DOHH2 (cell line): Measurements from ENCODE around the gene INSRR.

ENCODE experiments used
- H3F3A ChIP-seq: fragments of 200-600 bp; sonication (generic), shearing (Covaris generic); 2 replicates; pipeline ENCODE4 v1.6.0; 2016; ENCODE audit warnings: antibody characterized with exemption, mild to moderate bottlenecking; ENCODE audit not compliant: control insufficient read depth, insufficient read depth
- H3K27ac ChIP-seq: fragments of 200-600 bp; sonication (generic); 2 replicates; pipeline ENCODE4 v1.5.1; 2014; ENCODE audit warnings: low read depth, mild to moderate bottlenecking, low read length, moderate library complexity
- H3K27me3 ChIP-seq: fragments of 200-600 bp; sonication (generic); 2 replicates; pipeline ENCODE4 v1.6.1; 2014; ENCODE audit warnings: mild to moderate bottlenecking, low read length, mixed read lengths; ENCODE audit not compliant: control insufficient read depth
- H3K36me3 ChIP-seq: fragments of 200-600 bp; sonication (generic); 2 replicates; pipeline ENCODE4 v1.6.1; 2014; ENCODE audit warnings: mild to moderate bottlenecking, low read length, moderate library complexity, mixed read lengths; ENCODE audit not compliant: control insufficient read depth
- H3K4me1 ChIP-seq: fragments of 200-600 bp; sonication (generic); 2 replicates; pipeline ENCODE4 v1.6.1; 2014; ENCODE audit warnings: mild to moderate bottlenecking, low read length, mixed read lengths; ENCODE audit not compliant: control insufficient read depth
- H3K4me2 ChIP-seq: fragments of 200-600 bp; sonication (generic); 2 replicates; pipeline ENCODE4 v1.6.0; 2014; ENCODE audit warnings: mild to moderate bottlenecking, low read length, moderate library complexity
- H3K4me3 ChIP-seq: fragments of 200-600 bp; sonication (generic); 2 replicates; pipeline ENCODE4 v1.5.1; 2014; ENCODE audit warnings: mild to moderate bottlenecking, low read length, mixed read lengths
- H3K79me2 ChIP-seq: fragments of 200-600 bp; sonication (generic); 2 replicates; pipeline ENCODE4 v1.6.1; 2014; ENCODE audit warnings: mild to moderate bottlenecking, low read length, mixed read lengths; ENCODE audit not compliant: control insufficient read depth
- H3K9me2 ChIP-seq: fragments of 200-600 bp; sonication (generic); replicated peaks from 2 replicates; pipeline ENCODE4 v1.6.1; 2014; ENCODE audit warnings: mild to moderate bottlenecking, low read length, mixed read lengths; ENCODE audit not compliant: control insufficient read depth
- H3K9me3 ChIP-seq: fragments of 200-600 bp; sonication (generic); 2 replicates; pipeline ENCODE4 v1.6.1; 2014; ENCODE audit warnings: antibody characterized with exemption, low read length, mixed read lengths; ENCODE audit not compliant: control insufficient read depth, insufficient read depth
- H4K20me1 ChIP-seq: fragments of 200-600 bp; sonication (generic); 2 replicates; pipeline ENCODE4 v1.6.0; 2014; ENCODE audit warnings: low read depth, mild to moderate bottlenecking, antibody characterized with exemption, low read length, moderate library complexity; ENCODE audit not compliant: control insufficient read depth, insufficient read depth
- EZH2phosphoT487 ChIP-seq: fragments of 200-600 bp; sonication (generic); IDR thresholded peaks from 2 replicates; pipeline ENCODE4 v1.6.1; 2017; ENCODE audit warnings: borderline replicate concordance, mild to moderate bottlenecking, antibody characterized with exemption, low read length, moderate library complexity, mixed read lengths
- TF ChIP-seq, protein P1 (sequence below): fragments of 200-600 bp; sonication (generic); IDR thresholded peaks from one replicate; pipeline ENCODE4 v1.5.1; 2014; ENCODE audit warnings: antibody characterized with exemption, mild to moderate bottlenecking, low read depth, low read length; ENCODE audit not compliant: poor library complexity, severe bottlenecking

Gene INSRR

DNA sequence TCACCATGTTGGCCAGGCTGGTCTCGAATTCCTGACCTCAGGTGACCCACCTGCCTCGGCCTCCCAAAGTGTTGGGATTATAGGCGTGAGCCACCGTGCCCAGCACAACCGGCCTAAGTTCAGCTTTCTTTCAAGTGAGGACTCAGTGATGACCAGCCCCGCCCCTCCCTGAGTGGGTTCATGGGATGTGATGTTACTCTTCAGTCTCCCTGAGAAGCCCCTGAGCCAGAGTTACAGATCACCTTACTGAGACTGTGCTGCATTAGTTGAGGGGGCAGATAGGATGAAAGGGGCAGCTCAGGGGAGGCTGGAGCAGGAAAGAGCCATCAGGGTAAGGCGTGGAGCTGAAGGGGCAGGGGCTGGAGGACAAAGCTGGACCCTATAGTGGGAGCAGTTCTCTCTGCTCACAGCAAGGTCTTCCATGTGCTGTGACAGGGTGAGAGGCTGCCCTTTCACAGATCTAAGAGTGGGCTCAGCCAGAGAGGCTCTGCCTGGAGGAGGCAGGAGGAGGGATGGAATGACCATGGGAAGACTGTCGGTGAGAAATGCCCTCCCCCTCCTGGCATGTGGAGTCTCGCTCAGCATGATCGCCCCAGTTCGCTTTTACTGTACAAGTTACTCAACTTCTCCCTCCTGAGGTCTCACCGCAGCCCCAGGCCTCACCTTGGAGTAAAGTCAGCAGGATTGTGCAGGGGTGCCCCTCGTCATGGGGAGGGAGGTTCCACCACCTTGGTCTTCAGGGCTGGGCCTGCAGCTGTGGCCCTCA is 55.6 kb downstream of the INSRR start:
- Histone ChIP-seq H3K27ac (no peak overlapping the region), H3F3A (no peaks in the 10 kb centered on the region)

DNA sequence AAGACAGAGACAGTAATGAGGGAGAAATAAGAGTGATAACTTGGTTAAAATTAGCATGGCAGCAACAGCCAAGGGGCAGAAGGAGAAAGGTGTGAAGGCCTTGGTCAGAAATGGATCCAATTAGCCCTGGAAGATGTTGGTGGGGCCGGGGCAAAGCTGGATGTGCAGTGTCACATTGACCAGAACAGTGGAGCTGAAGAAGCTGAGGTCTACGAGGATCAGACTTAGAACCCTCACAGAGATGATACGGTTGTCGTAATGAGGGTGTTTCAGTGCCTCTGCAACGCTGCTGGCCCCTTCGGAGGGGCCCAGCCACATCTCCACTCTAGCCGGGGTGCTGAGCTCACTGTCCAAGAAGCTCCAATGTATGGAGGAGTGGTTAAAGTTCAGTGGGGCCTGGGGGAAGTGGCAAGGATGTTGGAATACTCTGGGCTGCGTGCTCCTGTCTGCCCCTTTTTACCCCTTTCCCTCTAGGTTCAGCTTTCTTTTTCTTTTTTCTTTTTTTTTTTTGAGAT is 56.4 kb downstream of the INSRR start:
- H3K27ac ChIP-seq: no peak overlapping the region
- no peak overlapping the region for H3K4me2 ChIP-seq
- H3K4me3 ChIP-seq: no peak overlapping the region
- TF ChIP-seq EZH2phosphoT487: no peak
- TF ChIP-seq, protein P1, sequence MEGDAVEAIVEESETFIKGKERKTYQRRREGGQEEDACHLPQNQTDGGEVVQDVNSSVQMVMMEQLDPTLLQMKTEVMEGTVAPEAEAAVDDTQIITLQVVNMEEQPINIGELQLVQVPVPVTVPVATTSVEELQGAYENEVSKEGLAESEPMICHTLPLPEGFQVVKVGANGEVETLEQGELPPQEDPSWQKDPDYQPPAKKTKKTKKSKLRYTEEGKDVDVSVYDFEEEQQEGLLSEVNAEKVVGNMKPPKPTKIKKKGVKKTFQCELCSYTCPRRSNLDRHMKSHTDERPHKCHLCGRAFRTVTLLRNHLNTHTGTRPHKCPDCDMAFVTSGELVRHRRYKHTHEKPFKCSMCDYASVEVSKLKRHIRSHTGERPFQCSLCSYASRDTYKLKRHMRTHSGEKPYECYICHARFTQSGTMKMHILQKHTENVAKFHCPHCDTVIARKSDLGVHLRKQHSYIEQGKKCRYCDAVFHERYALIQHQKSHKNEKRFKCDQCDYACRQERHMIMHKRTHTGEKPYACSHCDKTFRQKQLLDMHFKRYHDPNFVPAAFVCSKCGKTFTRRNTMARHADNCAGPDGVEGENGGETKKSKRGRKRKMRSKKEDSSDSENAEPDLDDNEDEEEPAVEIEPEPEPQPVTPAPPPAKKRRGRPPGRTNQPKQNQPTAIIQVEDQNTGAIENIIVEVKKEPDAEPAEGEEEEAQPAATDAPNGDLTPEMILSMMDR: no peak
- H3K9me2 ChIP-seq: no peaks in the 10 kb centered on the region
- H3K36me3 ChIP-seq: peaks cover 39% of the 10 kb centered on the region
- H3K4me1 ChIP-seq: peaks cover 10% of the 10 kb centered on the region
- no peaks in the 10 kb centered on the region for H4K20me1 ChIP-seq
- H3F3A ChIP-seq: no peaks in the 10 kb centered on the region
- H3K79me2 ChIP-seq: no peaks in the 10 kb centered on the region
- no peaks in the 10 kb centered on the region for H3K9me3 ChIP-seq
- no peaks in the 10 kb centered on the region for H3K27me3 ChIP-seq

More for the DNA sequence above, 55.6 kb downstream of the INSRR start:
- H3K4me1 ChIP-seq: peaks cover 10% of the 10 kb centered on the region
- no peaks in the 10 kb centered on the region for H3K9me3 ChIP-seq
- no peaks in the 10 kb centered on the region for H4K20me1 ChIP-seq
- peaks cover 31% of the 10 kb centered on the region for H3K36me3 ChIP-seq
- H3K79me2 ChIP-seq: no peaks in the 10 kb centered on the region
- no peak overlapping the region for H3K4me2 ChIP-seq
- TF ChIP-seq, protein P1: no peak
- TF ChIP-seq EZH2phosphoT487: no peak
- no peaks in the 10 kb centered on the region for H3K9me2 ChIP-seq
- H3K4me3 ChIP-seq: no peak overlapping the region
- H3K27me3 ChIP-seq: no peaks in the 10 kb centered on the region

DNA sequence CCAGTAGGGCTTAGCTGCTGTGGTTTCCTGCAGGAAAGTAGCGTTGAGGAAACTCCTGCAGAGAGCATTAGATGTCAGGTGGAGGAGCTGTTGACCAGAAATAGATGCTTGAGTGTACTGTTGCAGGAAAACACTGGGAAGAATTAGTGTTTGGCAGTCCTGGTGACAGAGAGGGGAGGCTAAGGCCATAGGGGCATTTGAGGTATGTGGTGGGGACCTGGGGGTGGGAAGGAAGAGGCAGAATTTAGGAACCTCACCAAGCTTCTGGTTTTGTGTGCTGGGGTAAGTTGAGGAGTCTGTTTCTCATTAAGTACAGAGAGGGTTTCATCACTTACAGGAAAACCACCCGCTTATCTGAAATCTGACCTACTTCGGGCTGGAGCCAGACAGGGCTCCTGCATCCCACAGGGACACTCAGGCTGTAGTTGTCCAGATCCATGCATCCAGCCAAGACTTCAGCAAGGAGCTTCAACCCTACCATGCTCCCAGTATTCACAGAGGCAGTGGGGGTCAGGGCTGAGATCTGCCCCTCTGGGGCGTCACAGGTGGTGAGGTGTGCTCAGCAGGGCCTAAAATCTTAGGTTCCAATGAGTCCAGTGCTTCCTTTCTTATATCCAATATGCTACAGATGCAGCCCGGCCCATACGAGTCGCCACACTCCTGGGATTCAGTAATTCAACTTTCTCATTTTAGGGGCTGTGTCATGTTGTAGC is 57.4 kb downstream of the INSRR start:
- Histone ChIP-seq H3K4me2 (no peak overlapping the region), H3K9me3 (no peaks in the 10 kb centered on the region), H3K27ac (no peak overlapping the region), H3K36me3 (peaks cover 48% of the 10 kb centered on the region), H3K9me2 (no peaks in the 10 kb centered on the region), H3K4me3 (no peak overlapping the region), H3K4me1 (peaks cover 16% of the 10 kb centered on the region), H3F3A (no peaks in the 10 kb centered on the region), H3K79me2 (no peaks in the 10 kb centered on the region), H4K20me1 (no peaks in the 10 kb centered on the region), H3K27me3 (no peaks in the 10 kb centered on the region)
- no peak for TF ChIP-seq EZH2phosphoT487
- TF ChIP-seq, protein P1: no peak
